MCF 10A (cell line): ENCODE data around the gene SAYSD1. TPM values are rescaled to one million over a fixed set of nuclear protein-coding genes. Genes with fewer than 3 reads are reported as not detected.

Experiments used
- Bru-seq: library from RNA; stranded (reverse); fragments of 400-500 nt; gene quantifications from one replicate; lab custom pipeline; 2021; lab: Mats Ljungman, UMichigan
- BruChase-seq, 2 experiments: library from RNA; stranded (reverse); fragments of 400-500 nt; gene quantifications; one replicate each; lab custom pipeline; 2021; lab: Mats Ljungman, UMichigan
- BruUV-seq: library from RNA; stranded (reverse); fragments of 400-500 nt; replicated peaks from 2 replicates; lab custom pipeline; 2021; lab: Mats Ljungman, UMichigan
- CTCF ChIA-PET: fragments of 300-600 bp; sonication (Branson Sonifier 250); formaldehyde crosslinking; extraction: SDS; loops from one replicate; lab custom pipeline; 2021; ENCODE audit warnings: antibody characterized with exemption, inconsistent platforms; lab: Yijun Ruan, JAX
- POLR2A ChIA-PET: fragments of 300-600, 350-650 bp; sonication (Branson Sonifier 250); formaldehyde crosslinking; extraction: SDS; loops from one replicate; lab custom pipeline; 2020; ENCODE audit warnings: antibody characterized with exemption, inconsistent platforms; lab: Yijun Ruan, JAX
- DNase-seq: peaks from one replicate; pipeline ENCODE4 v3.0.0-alpha.2; 2018; ENCODE audit not compliant: unreplicated experiment
- H3K27ac Mint-ChIP-seq: one replicate; pipeline ENCODE4 v1.8.0; 2022; ENCODE audit warnings: mild to moderate bottlenecking, low read depth, mixed read lengths; ENCODE audit not compliant: unreplicated experiment
- H3K27me3 Mint-ChIP-seq: one replicate; pipeline ENCODE4 v1.8.0; 2022; ENCODE audit warnings: mixed read lengths; ENCODE audit not compliant: insufficient read depth, unreplicated experiment
- H3K36me3 Mint-ChIP-seq: one replicate; pipeline ENCODE4 v1.8.0; 2022; ENCODE audit warnings: mild to moderate bottlenecking, moderate library complexity, mixed read lengths; ENCODE audit not compliant: insufficient read depth, unreplicated experiment
- H3K4me1 Mint-ChIP-seq: one replicate; pipeline ENCODE4 v1.8.0; 2022; ENCODE audit warnings: mixed read lengths; ENCODE audit not compliant: insufficient read depth, unreplicated experiment
- H3K4me3 Mint-ChIP-seq: one replicate; pipeline ENCODE4 v1.8.0; 2022; ENCODE audit warnings: mild to moderate bottlenecking, moderate library complexity, mixed read lengths; ENCODE audit not compliant: unreplicated experiment
- H3K9me3 Mint-ChIP-seq: one replicate; pipeline ENCODE4 v1.8.0; 2022; ENCODE audit warnings: mixed read lengths; ENCODE audit not compliant: unreplicated experiment
- intact Hi-C: fragments of 100-400 bp; cut with micrococcal nuclease; formaldehyde crosslinking; loops from 2 replicates; pipeline ENCODE4 v1.14.1; 2022
- long read RNA-seq: library from polyadenylated mRNA; stranded (forward); transcript quantifications from one replicate; pipeline ENCODE4 v2.0.0, GENCODE V29; 2022
- total RNA-seq: library from RNA; stranded (reverse); gene quantifications from 2 replicates; pipeline ENCODE4 v1.2.3, GENCODE V29; 2022
- TF ChIP-seq, protein P1 (sequence below): fragments of 200-600 bp; IDR thresholded peaks from one replicate; pipeline ENCODE4 v1.8.0; 2022; ENCODE audit warnings: antibody characterized with exemption, mild to moderate bottlenecking; ENCODE audit not compliant: unreplicated experiment

SAYSD1 gene, protein sequence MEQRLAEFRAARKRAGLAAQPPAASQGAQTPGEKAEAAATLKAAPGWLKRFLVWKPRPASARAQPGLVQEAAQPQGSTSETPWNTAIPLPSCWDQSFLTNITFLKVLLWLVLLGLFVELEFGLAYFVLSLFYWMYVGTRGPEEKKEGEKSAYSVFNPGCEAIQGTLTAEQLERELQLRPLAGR
- total RNA-seq (8.4 and 10.9 TPM in 2 replicates), Bru-seq, nascent RNA (percentile 73 among the genes with signal in this experiment), BruChase-seq, experiment 1, labeled RNA remaining after a 6-hour chase (percentile 82 among the genes with signal in this experiment), BruChase-seq, experiment 2, labeled RNA remaining after a 2-hour chase (percentile 77 among the genes with signal in this experiment)
- long read RNA-seq, transcript SAYSD1-201 (2 exons, 2,020 nt) = major isoform, 29 of 32 reads
- long read RNA-seq, partial matches to known transcripts = 0 of 32 reads
- long read RNA-seq, other reads (novel, unspliced or antisense) = 2 of 32 reads

GRCh38 chr6:39114704-39115599 lies at the start of gene SAYSD1:
SAYSD1 (minus strand) TSS chr6:39115186; CDS start chr6:39115089, 97 bp downstream.
- BruUV-seq = no TSS peak
- H3K27ac Mint-ChIP-seq = peak within 1 kb of the TSS; percentile 97
- POLR2A ChIA-PET = interaction anchor here (0.5 to 1.7 kb wide), 6 partner anchors 12 to 1505 kb away, joined by 3 to 5 read pairs (median 4); no protein-coding TSS in a partner anchor

DNA sequence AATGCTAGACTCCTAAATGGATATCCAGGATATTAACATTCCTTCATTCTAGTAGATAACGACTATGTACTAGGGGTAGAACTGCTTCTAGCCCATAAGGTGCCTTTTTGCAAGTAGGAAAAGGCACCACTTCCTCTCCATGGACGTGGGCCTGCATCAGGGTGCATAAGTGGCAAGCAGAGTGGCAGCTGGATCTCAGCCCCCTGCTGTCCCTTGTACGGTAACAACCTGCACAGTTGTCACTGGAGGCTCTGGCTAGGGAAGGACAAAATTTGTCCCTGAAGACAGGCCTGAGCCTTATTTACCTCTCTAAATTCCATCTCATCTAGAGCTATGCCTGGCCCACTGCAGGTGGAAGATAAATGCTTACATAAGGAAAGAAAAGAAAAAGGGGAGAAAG lies 42.5 kb upstream of the SAYSD1 start:
- intact Hi-C loops = no loop called here
- DNase-seq = no peak
- no peaks in the 10 kb centered on the region for H3K9me3 Mint-ChIP-seq

More at GRCh38 chr6:39114704-39115599, at the start of gene SAYSD1:
- Mint-ChIP-seq H3K9me3 (no peaks in the 10 kb centered on the region), H3K4me3 (peak within 1 kb of the TSS; percentile 95), H3K36me3 (no peaks in the 10 kb centered on the region), H3K4me1 (peaks cover 7% of the 10 kb centered on the region), H3K27me3 (no peaks in the 10 kb centered on the region)
- DNase-seq = peak; percentile 89
- intact Hi-C loops = no loop called here
- TF ChIP-seq, protein P1, sequence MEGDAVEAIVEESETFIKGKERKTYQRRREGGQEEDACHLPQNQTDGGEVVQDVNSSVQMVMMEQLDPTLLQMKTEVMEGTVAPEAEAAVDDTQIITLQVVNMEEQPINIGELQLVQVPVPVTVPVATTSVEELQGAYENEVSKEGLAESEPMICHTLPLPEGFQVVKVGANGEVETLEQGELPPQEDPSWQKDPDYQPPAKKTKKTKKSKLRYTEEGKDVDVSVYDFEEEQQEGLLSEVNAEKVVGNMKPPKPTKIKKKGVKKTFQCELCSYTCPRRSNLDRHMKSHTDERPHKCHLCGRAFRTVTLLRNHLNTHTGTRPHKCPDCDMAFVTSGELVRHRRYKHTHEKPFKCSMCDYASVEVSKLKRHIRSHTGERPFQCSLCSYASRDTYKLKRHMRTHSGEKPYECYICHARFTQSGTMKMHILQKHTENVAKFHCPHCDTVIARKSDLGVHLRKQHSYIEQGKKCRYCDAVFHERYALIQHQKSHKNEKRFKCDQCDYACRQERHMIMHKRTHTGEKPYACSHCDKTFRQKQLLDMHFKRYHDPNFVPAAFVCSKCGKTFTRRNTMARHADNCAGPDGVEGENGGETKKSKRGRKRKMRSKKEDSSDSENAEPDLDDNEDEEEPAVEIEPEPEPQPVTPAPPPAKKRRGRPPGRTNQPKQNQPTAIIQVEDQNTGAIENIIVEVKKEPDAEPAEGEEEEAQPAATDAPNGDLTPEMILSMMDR = no peak
- CTCF ChIA-PET = interaction anchor here (0.9 to 2.7 kb wide), 2 partner anchors 142 to 188 kb away, joined by 3 to 9 read pairs; no protein-coding TSS in a partner anchor

GRCh38 chr6:39156801-39157200 lies 41.8 kb upstream of the SAYSD1 start:
- BruUV-seq = no TSS peak

More for the DNA sequence above, 42.5 kb upstream of the SAYSD1 start:
- BruUV-seq = no TSS peak
- ChIA-PET CTCF (interaction anchor here (0.6 to 1.7 kb wide), 7 partner anchors 9 to 285 kb away, joined by 3 to 12 read pairs (median 4); no protein-coding TSS in a partner anchor), POLR2A (no interaction called here)
- no peaks in the 10 kb centered on the region for H3K4me1 Mint-ChIP-seq
- H3K27me3 Mint-ChIP-seq = peaks cover 20% of the 10 kb centered on the region
- TF ChIP-seq, protein P1 = no peak
- no peaks in the 10 kb centered on the region for H3K36me3 Mint-ChIP-seq
- no peak overlapping the region for H3K4me3 Mint-ChIP-seq
- H3K27ac Mint-ChIP-seq = no peak overlapping the region

More at GRCh38 chr6:39156801-39157200, 41.8 kb upstream of the SAYSD1 start:
- Mint-ChIP-seq H3K36me3 (no peaks in the 10 kb centered on the region), H3K9me3 (no peaks in the 10 kb centered on the region), H3K27me3 (peaks cover 27% of the 10 kb centered on the region), H3K27ac (no peak overlapping the region), H3K4me1 (no peaks in the 10 kb centered on the region), H3K4me3 (no peak overlapping the region)
- intact Hi-C loops = no loop called here
- TF ChIP-seq, protein P1 = no peak
- POLR2A ChIA-PET = no interaction called here
- DNase-seq = no peak
- CTCF ChIA-PET = interaction anchor here (0.6 to 1.9 kb wide), 6 partner anchors 9 to 284 kb away, joined by 3 to 6 read pairs (median 4); no protein-coding TSS in a partner anchor
